DND-41 (cell line): Measurements from ENCODE around the gene PCED1B.

Experiments used
- ATAC-seq: fragments of 200-7000 bp; cut with Tn5 transposase; 3 replicates; pipeline ENCODE4 v1.9.1; 2021; ENCODE audit warnings: low read depth; ENCODE audit not compliant: insufficient read depth
- DNase-seq: peaks from one replicate; pipeline ENCODE4 v3.0.0-alpha.2; 2020
- H2AFZ ChIP-seq: 2 replicates; pipeline ENCODE4 v1.6.0; 2012; ENCODE audit warnings: low read depth, low read length
- H3K27ac ChIP-seq: 2 replicates; pipeline ENCODE4 v1.5.1; 2012; ENCODE audit warnings: low read length, inconsistent platforms
- H3K27me3 ChIP-seq: fragments of 200-600 bp; sonication (generic); 2 replicates; pipeline ENCODE4 v1.6.0; 2012; ENCODE audit warnings: low read length, mild to moderate bottlenecking, inconsistent platforms; ENCODE audit not compliant: insufficient read depth, poor library complexity
- H3K36me3 ChIP-seq: 2 replicates; pipeline ENCODE4 v1.5.1; 2012; ENCODE audit warnings: low read length, inconsistent platforms; ENCODE audit not compliant: insufficient read depth
- H3K4me1 ChIP-seq: 2 replicates; pipeline ENCODE4 v1.5.1; 2012; ENCODE audit warnings: mild to moderate bottlenecking, low read length; ENCODE audit not compliant: insufficient read depth
- H3K4me2 ChIP-seq: 2 replicates; pipeline ENCODE4 v1.6.0; 2012; ENCODE audit warnings: mild to moderate bottlenecking, moderate library complexity, low read length, inconsistent platforms; ENCODE audit not compliant: insufficient read depth
- H3K4me3 ChIP-seq, 2 experiments: fragments of 200-600 bp in 1 of 2; shearing (Covaris generic) in 1 of 2; 2 replicates each; pipeline ENCODE4 v1.5.1; 2012 to 2016; ENCODE audit warnings: inconsistent platforms in 2 of 2, low read length in 2 of 2, mild to moderate bottlenecking in 2 of 2, low read depth in 1 of 2, moderate library complexity in 1 of 2
- H3K79me2 ChIP-seq: 2 replicates; pipeline ENCODE4 v1.6.0; 2012; ENCODE audit warnings: low read length, inconsistent platforms; ENCODE audit not compliant: insufficient read depth
- H3K9ac ChIP-seq: 2 replicates; pipeline ENCODE4 v1.6.0; 2012; ENCODE audit warnings: low read depth, mild to moderate bottlenecking, inconsistent platforms, low read length, moderate library complexity
- H3K9me3 ChIP-seq: 2 replicates; pipeline ENCODE4 v1.5.1; 2012; ENCODE audit warnings: low read length, moderate library complexity, mild to moderate bottlenecking, inconsistent platforms; ENCODE audit not compliant: insufficient read depth, severe bottlenecking
- H4K20me1 ChIP-seq: 2 replicates; pipeline ENCODE4 v1.6.0; 2012; ENCODE audit warnings: low read length; ENCODE audit not compliant: insufficient read depth
- EZH2 ChIP-seq: IDR thresholded peaks from 3 replicates; pipeline ENCODE4 v1.6.1; 2012; ENCODE audit warnings: borderline replicate concordance, low read depth, mild to moderate bottlenecking, moderate library complexity, low read length, inconsistent platforms; ENCODE audit not compliant: severe bottlenecking
- TF ChIP-seq, protein P1 (sequence below): IDR thresholded peaks from 2 replicates; pipeline ENCODE4 v1.5.1; 2012; ENCODE audit warnings: borderline replicate concordance, low read length, moderate library complexity, mild to moderate bottlenecking; ENCODE audit not compliant: poor library complexity, severe bottlenecking; ENCODE audit errors: extremely low read depth

Gene PCED1B

DNA sequence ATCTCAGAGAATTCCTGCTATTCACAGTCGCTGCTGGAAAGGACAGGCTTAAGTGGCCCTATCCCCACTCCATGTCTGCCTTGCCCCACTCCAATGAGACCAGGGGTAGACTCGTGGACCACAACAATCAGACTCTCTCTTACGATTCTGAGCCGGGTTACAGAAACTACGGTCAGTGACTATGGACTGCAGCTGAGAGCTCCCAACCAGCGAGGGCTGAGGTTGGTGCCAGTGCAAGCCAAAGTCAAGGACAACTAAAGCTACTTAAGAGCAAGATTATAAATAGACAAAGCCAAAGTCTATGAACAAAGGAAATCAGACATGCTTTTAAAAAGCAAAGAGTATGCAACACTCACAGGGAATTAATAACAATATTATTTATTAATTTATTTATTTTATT, 18.7 kb downstream of the PCED1B start:
- H3K36me3 ChIP-seq = no peaks in the 10 kb centered on the region
- no peak overlapping the region for H3K27ac ChIP-seq
- H3K4me1 ChIP-seq = no peaks in the 10 kb centered on the region
- H3K4me2 ChIP-seq = no peak overlapping the region
- no peak overlapping the region for H3K4me3 ChIP-seq
- no peaks in the 10 kb centered on the region for H3K79me2 ChIP-seq
- H4K20me1 ChIP-seq = no peaks in the 10 kb centered on the region
- TF ChIP-seq, protein P1, sequence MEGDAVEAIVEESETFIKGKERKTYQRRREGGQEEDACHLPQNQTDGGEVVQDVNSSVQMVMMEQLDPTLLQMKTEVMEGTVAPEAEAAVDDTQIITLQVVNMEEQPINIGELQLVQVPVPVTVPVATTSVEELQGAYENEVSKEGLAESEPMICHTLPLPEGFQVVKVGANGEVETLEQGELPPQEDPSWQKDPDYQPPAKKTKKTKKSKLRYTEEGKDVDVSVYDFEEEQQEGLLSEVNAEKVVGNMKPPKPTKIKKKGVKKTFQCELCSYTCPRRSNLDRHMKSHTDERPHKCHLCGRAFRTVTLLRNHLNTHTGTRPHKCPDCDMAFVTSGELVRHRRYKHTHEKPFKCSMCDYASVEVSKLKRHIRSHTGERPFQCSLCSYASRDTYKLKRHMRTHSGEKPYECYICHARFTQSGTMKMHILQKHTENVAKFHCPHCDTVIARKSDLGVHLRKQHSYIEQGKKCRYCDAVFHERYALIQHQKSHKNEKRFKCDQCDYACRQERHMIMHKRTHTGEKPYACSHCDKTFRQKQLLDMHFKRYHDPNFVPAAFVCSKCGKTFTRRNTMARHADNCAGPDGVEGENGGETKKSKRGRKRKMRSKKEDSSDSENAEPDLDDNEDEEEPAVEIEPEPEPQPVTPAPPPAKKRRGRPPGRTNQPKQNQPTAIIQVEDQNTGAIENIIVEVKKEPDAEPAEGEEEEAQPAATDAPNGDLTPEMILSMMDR = no peak
- no peak for TF ChIP-seq EZH2
- H3K27me3 ChIP-seq = no peaks in the 10 kb centered on the region
- no peak overlapping the region for H3K9ac ChIP-seq
- DNase-seq = no peak
- ATAC-seq = no peak
- H3K9me3 ChIP-seq = no peaks in the 10 kb centered on the region
- H2AFZ ChIP-seq = no peak overlapping the region

DNA sequence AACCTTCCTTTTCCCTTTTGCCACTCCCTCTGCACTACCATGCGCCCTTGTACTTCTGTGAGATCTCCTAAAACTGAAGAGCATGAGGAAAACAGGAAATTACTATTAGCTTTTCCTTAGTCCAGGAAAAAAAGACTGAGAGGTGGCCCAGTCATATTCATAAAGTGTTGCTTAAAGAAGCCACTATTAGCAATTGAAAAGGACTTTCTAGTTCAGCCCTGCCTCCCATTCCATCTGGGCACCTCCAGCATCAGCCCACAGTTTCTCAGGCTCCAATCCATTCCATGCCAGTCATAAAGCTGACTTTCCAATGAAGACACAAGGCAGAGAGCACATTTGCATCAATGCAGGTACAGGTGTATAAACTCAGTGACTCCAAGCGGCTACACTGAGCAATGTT, 20.2 kb downstream of the PCED1B start:
- H3K9ac ChIP-seq = no peak overlapping the region
- H3K36me3 ChIP-seq = no peaks in the 10 kb centered on the region
- DNase-seq = no peak
- H3K4me3 ChIP-seq = no peak overlapping the region
- no peak overlapping the region for H2AFZ ChIP-seq
- no peaks in the 10 kb centered on the region for H3K9me3 ChIP-seq
- H3K4me2 ChIP-seq = no peak overlapping the region
- H3K27ac ChIP-seq = no peak overlapping the region
- H3K4me1 ChIP-seq = no peaks in the 10 kb centered on the region
- no peaks in the 10 kb centered on the region for H3K79me2 ChIP-seq
- no peaks in the 10 kb centered on the region for H3K27me3 ChIP-seq
- no peak for ATAC-seq
- TF ChIP-seq EZH2 = no peak
- TF ChIP-seq, protein P1 = no peak
- H4K20me1 ChIP-seq = no peaks in the 10 kb centered on the region

DNA sequence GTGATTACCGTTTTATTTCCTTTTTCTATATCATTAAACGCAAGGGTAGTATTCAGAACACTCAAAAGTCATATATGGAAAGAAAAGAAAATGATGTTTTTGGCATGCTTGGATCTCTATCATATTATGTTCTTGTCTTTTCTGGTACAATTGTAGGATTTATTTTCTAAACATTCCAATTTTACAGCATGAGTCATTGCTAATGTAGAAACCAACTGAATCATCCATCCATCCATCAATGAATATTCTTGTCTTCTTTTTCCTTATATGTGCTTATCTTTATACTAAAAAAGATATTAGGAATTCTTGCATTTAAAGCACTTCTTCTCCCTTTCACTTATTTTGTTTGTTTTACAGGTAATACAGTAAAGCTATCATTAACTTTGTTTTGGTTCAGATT, 20.7 kb downstream of the PCED1B start:
- DNase-seq = no peak
- no peaks in the 10 kb centered on the region for H3K79me2 ChIP-seq
- no peaks in the 10 kb centered on the region for H4K20me1 ChIP-seq
- no peak overlapping the region for H3K4me3 ChIP-seq
- H2AFZ ChIP-seq = no peak overlapping the region
- H3K9ac ChIP-seq = no peak overlapping the region
- no peak overlapping the region for H3K27ac ChIP-seq
- no peaks in the 10 kb centered on the region for H3K4me1 ChIP-seq
- ATAC-seq = no peak
- no peaks in the 10 kb centered on the region for H3K36me3 ChIP-seq
- H3K4me2 ChIP-seq = no peak overlapping the region
- TF ChIP-seq, protein P1 = no peak
- TF ChIP-seq EZH2 = no peak
- no peaks in the 10 kb centered on the region for H3K9me3 ChIP-seq
- H3K27me3 ChIP-seq = no peaks in the 10 kb centered on the region

DNA sequence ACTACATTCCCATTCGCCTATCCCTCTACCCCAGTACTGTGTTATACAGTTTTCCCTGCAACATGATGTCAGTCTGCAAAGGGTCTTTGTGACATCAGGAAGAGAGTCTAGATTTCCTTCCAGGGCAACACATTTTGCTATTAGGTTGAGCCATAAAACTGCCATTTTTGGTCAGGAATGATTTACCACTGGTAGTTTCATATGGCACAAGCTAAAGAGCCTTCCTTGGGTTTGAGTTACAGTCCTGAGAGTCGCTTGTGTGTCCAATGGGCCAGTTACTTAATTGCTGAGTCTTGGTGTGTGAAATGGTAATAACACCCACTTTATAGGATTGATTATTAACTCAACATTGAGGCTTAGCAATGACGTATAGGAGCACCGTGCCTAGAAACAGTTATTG, 23.0 kb downstream of the PCED1B start:
- Histone ChIP-seq H3K4me3 (no peak overlapping the region), H3K4me1 (no peaks in the 10 kb centered on the region), H3K27me3 (no peaks in the 10 kb centered on the region), H2AFZ (no peak overlapping the region), H4K20me1 (no peaks in the 10 kb centered on the region), H3K9me3 (no peaks in the 10 kb centered on the region), H3K9ac (no peak overlapping the region), H3K4me2 (no peak overlapping the region), H3K36me3 (no peaks in the 10 kb centered on the region), H3K79me2 (no peaks in the 10 kb centered on the region), H3K27ac (no peak overlapping the region)
- ATAC-seq = no peak
- TF ChIP-seq EZH2 = no peak
- TF ChIP-seq, protein P1 = no peak
- DNase-seq = no peak
